RKO (cell line): ENCODE data around the gene TENM4.

ENCODE experiments used
- DNase-seq: peaks from one replicate; pipeline ENCODE4 v3.0.0-alpha.2; 2016; ENCODE audit warnings: low spot score

Gene TENM4

DNA sequence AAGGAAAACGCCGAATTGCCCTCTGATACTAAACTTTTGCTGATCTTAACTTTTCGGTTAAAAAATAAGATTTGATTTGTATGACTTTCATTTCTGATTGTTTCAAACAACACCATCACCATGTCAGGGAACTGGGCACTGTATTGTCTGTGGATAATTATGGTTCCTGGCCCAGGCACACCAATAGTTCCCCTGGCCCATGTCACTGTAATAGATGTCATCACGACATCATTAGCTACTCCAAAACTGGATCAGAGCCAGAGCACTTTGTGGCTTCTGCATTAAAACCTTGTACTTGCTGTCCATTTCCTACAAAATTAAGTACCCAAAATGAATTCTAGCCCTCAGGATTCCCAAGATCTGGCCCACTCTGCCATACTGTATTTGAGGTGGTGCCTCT is 746.7 kb downstream of the TENM4 start:
- DNase-seq, result no peak

DNA sequence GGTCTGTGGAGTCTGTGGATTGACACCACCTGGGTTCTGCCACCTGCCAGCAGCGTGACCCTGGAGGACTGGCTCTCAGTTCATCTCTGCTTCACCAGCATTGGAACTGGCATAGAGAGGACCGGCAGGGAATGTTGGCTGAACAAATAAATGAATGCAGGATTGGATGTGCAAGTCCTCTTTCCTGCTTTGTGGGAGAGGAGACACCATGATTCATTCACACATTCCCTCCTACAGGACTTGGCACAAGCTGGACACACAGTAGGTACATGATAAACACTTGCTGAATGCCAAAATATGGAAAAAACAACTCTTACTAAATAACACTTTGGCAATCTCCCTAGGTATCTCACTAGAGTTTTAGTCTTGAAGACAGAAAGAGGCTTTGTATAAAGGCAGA is 749.6 kb downstream of the TENM4 start:
- no peak for DNase-seq

DNA sequence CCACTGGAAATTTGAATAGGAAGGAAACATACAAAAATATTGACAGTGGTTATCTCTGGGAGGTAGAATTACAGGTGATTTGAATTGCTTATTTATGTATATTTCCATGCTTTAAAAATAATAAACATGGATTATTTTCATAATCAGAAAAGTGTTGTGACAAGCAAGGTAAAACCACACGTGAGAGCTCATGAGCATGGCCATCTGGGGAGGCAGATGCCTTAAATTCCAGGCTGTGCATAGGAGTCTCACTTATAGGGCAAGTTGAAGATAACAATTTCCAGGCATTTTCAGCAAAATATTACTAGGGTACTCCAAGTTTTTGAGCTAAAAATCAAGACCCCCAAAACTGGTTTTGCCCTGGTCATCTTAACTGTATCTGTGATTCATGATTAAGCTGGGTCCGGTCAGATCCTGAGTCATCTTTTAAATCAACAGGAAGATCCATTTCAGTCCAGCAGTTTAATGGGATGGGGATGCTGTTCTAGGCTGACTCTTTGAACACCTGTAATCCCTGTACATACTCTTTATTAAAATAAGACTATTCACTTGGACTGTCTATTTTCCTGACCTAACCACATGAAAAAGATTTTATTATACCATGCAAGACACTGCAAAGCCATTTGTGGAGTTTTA is 750.4 kb downstream of the TENM4 start:
- DNase-seq, result no peak

DNA sequence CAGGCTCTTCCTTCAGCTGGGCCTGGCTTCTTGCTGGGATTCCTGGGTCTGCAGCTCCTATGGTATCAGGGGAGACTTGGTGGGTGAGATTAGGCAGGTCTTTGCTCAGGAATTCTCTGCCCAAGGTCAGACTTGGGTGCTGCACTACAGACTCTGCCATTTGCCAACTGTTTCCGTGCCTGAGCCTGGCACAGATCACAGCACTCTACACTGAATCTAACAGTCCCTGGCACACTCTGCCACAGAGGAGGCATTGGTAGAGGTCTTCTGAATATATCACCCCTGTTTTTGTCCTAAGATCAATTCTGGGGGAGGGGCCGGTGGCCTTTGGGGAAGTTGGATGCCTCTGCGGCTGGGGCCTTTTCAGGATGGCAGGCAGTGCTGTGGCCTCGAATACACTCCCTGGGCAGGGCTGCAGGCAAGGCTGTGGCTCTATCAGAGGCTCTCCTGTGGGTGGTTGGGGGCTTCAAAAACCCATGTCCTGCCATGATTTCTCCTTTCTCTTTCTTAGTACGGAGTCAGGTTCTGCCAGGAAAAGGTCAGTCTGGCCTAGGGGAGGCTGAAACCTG is 751.2 kb downstream of the TENM4 start:
- DNase-seq, result no peak

DNA sequence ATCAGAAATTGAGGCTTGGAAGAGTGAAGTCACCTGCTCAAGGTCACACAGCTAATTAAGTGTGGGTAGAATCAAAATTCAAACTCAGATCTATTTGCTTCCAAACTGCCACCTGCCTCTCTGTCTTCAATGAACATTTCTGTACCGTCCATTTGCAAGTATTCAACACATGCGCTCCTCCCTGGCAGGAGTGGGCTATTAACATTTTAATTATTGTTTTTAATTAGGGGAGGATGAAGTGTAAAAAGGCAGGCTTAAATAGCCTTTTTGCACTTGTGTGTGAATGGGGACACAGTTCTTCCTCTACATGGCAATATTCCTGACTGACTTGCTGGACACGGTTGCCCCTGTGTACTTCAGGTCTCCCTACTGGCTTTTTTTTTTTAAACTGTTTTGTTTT is 751.7 kb downstream of the TENM4 start:
- DNase-seq, result no peak

DNA sequence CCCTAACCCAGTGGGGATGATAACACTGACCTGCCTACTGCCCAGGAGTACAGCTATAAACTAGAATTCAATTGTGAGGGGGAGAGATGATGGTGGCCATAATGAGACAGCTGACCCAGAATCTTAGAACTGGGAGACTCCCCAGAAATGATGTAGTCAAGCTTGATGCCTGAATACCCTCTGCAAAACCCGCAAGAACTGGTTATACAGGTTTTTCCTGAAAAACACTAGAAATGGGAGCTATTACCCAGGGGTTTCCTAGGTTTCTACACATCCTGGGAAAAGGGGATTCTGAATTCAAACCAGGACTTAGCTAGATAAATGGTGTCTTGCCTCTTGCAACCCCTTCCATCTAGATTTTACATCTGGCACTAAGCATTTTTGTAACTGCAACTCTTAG is 752.4 kb downstream of the TENM4 start:
- no peak for DNase-seq

DNA sequence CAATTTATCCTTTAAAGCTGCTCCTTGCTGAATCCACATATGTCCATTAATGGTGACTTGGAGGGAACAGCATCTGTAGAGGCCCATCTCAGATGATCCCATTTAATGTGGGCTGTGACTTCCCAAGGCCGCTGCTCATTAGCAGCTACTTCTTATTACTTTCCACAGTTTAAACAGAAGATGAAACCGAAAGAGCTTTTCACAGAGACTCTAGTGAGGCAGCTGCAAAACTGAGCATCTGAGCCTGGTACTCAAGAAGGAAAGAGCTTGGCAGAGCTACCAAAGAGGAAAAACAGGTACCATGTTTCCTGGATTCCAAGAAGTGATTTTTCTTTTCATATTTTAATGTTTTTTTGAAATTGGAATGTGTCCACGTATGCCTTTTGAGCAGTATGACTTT is 755.7 kb downstream of the TENM4 start:
- DNase-seq, result no peak

DNA sequence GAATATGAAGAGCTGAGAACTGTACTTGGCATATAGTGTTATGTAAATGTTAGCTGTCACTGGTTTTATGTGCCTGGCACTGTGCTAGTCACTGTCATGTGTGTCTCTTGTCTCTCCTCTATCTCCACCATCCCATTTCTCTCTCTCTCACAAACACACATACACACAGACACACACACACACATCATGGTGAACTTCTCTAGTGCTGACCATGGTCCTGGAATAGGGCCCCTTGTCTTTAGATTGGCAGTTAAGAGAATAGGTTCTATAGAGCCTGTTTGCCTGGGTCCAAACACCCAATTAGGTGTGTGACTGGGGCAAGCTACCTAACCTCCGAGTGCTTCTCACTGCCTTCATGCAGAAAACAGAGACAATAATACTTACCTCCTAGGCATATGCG is 756.5 kb downstream of the TENM4 start:
- DNase-seq, result no peak

DNA sequence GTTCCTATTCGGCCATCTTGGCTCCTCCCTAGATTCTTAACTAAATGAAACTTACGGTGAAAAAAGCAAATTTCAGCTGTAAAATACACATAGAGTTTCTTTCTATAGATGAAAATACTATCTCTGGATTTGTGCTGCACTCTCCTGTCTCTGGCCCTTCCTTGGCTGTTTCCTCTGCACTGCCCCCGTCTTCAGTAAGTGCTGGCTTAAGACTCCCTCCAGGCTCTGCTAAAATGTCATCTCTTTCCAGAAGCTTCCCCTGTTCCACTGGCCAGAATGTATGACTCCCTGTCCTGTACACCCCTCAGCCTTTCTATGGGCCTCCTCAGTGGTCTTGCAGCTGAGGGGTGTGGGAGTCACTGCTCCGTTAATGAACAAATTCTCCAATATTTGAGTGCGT is 757.1 kb downstream of the TENM4 start:
- DNase-seq, result no peak

DNA sequence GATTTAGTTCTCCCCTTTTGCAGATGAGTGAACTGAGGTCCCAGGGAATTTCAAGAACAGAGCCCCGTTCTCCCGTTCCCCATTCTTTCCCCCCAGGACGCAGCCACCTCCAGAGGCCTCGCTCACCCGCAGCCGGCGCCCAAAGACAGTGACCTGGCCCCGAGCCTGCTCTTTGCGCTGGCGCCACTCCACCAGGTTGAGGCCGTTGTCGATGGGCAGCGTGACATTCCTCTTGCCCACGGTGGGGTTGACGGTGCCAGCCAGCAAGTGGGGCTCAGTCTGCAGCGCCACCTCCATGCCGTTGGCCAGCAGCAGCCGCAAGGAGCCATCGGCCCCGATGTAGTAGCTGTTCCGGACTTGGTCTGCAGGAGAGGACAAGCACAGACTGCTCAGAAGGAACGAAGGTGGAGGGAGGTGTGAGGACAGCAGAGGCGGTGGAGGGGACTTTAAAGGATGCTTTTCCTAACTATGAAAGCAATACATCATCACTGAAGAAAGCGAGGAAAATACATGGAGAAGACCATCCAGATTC is 764.7 kb downstream of the TENM4 start:
- no peak for DNase-seq

DNA sequence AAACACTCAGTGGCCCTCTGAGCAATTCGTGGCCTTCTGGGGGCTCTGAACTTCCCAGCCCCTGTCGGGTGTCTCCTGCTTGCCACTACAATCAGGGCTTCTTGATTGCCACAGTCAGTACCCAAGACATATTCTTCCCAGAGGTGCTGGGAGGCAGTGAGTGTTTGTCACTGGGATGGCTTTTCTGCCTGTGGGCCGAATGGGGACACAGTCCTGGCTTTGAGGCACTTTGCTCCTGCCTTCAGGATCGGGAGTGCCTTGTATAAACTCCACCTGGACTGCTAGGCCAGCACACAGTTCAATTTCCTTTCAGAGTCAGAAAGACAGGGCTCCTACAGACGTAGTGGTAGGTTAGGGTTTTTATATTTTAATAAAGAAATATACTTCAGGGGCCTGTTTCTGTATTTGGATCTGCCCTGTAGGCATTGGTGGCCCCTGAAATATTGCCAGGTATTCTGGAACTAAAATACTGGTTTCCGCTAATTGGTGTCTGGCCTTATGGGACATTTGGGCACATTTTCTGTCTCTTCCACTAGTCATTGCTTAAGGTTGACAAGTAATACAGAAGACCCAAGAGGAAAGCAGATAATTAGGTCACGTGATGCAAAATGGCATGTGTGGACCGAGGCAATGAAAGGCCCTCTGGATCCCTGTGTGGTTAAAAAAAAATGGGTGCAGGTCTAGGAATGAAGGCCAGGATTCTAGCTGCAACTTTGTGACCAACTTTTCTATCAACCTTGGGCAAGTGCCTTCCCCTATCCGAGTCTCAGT is 767.8 kb downstream of the TENM4 start:
- DNase-seq, result no peak

DNA sequence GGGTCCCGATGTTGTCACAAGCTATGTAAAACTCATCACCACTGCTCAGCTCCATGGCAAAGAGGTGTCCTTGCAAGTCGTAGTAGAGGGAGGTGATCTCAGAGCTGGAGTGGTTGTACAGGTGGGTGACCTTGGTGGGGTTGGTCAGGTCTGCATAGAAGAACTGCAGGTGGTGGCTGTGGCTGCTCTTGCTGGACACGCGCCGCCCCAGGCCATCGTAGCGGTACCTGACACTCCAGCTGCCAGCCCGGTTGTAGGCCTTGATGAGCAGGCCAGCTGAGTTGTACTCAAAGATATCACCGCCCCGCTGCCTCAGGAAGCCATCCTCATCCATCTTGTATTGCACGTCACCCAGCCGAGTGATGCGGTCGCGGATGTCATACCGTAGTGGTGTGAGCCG is 771.6 kb downstream of the TENM4 start:
- no peak for DNase-seq

DNA sequence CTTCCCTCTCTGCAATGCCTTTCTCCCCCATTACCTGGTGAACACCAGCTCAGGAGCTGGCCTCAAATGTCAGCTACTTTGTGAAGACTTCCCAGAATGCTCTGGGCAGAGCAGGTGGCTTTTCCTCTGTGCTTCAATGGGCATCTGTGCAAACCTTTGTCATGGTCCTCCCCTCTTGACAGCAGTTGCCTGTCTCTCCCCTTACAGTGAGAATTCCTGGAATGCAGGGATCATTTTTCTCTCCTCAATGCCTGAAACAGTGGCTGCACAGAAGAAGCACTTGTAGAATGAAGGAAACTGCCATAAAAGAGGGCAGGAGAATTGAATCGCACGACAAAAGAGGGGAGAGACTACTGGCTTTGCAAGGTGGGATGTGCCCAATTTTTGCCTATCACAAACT is 773.4 kb downstream of the TENM4 start:
- DNase-seq, result no peak

DNA sequence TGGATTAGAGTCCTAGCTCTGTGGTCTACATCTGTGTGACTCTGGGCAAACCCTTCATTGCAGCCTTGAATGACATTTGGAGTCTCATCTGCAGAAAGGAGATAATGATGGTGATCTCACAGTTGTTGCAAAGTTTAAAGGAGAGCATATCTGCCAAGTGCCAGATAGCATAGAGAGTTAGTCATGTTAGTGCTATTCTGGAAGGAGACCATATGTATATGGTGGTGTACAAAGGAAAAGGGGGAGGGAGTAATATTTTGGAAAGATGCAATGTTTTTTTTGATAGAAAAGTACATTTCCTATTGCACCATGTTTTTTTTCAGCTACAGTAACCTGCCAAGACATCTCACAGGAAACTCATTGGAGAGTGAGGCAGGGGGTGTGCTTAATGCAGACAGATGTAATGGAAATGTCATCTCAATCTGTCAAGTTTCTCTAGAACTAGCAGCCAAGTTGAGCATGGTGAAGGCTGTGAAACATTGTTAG is 774.1 kb downstream of the TENM4 start:
- no peak for DNase-seq

DNA sequence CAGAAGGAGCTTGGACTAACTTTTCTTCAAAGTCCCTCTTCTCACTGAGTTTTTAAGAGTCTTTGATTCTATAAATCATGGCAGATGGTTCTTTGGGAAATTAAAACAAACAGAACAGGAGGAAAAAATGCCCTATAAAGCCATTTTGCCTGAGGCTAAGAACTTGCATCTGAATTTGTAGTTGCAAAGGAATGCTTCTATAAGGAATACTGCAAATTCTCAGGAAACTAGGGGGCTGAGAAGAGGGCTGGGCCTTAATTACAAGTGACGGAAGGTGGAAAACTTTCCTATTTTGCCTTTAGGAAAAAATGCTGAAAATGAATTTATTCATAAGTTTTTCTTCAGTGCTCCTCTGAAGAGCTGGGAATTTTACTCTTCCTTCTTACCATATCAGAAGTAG is 776.2 kb downstream of the TENM4 start:
- no peak for DNase-seq

DNA sequence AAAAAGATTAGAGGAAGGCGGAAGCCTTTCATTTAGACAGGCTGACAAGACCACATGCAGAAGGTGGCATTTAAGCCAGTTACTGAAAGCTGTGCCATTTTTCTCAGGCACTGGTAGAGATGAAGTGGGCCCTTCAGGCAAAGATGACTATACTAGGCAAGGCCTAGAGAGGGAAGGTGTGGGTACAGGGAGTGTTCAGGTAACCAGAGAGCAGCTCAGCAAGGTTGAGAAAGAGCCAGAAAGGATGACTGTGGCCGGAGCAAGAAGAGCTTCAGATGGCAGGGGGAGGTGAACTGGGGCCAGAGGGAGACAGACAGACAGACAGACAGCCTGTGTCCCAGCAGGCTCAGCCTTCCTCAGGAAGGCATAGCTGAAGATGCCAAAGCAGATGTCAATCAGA is 778.0 kb downstream of the TENM4 start:
- no peak for DNase-seq

DNA sequence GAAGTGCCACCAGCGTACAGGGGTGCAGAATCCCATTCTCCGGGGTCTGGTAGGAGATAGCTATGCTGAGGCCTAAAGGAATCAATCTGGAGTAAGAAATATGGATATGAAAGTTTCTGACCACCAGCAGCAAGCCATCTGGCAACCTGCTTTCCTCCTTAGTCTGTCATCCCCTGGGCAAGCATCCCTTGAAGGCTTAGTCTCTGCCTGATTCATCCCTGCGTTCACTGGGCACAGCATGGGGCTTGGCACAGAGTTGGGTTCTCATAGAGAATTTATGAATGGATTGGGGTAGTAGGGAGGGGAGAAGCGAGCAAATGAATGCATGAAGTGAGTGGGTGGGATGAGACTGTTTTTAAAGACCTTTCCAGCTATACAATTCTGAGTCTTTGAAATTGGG is 780.4 kb downstream of the TENM4 start:
- no peak for DNase-seq

DNA sequence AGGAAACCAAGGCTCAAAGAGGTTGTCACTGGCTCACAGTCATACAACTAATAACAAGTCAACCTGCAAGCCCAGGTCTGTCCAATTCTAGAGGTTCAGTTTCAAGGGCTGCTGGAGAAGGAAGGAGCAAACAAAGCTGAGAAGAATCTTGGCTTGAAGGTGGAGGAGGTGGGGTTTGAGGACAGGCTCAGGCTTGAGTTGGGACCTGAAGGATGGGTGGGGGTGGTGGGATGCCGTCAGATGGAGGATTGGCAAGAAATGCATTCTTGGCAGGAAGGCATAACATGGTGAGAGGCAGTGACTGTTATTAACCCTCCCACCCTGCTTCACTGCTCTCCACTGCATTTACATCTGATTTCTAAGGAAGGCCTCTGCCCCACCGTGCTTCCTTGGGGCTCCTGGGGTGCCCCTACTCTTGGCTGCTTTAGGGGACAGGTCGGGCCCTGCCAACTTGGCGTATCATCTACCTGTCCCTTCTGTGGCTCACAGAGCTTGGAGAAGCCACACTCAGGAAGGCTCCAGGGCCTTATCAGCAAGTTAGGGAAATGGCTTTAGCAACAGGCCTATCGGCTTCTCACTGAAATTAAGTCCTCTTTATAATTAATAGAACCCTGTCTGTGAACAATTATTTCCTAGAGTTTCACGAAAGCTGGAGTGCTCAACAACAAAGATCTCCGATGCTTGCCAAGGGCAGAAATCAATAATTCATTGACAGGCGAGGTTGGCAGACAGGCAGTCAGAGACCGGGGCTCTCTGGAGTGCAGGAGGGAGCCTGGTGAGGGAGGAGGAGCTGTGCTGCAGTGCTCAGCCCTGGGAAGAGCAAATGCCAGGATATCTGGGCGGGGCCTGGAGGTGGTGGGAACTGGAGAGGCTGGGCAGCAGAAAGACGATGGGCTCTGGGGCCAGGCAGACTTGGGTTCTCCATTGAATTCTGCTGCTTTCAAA is 781.2 kb downstream of the TENM4 start:
- DNase-seq, result no peak

DNA sequence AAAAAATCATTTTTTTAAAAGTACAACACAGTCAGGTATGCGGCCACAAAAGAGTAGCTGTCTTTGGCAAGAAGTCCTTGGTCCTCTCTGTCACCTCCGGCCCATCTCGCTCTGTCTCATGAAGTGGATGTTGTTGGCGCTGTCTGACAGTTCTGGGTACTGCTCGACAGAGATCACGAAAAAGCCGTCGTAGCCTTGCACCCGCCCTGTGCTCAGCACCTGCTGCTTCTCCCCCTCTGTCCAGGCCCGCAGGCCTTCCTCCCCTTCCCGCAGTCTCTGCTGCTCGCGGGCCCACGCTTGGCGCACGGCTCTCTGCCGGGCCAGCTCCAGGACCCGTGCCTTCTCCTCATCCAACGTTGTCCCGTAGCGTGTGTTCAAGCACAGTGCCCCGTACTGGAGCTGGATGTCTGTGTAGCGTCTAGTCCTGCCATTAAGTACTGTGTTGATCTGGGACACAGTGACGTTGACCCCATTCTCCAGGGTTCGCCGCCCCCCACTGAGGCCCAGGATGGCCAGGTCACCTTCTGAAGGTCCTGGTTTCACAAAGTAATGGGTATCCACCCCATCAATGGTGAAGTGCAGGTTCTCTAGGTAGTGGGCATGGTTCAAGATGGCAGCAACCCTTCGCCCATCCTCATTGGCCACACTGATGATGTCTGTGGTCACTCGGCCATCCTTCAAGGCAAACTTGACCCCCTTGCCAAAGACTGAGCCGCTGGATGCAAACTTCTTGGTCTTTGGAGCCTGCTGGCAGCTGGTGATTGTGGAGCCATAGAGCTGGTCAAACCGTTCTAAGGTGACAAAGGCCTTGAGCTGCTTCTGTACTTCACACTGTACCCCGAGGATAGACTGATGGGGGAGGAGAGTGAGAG is 782.6 kb downstream of the TENM4 start:
- no peak for DNase-seq

DNA sequence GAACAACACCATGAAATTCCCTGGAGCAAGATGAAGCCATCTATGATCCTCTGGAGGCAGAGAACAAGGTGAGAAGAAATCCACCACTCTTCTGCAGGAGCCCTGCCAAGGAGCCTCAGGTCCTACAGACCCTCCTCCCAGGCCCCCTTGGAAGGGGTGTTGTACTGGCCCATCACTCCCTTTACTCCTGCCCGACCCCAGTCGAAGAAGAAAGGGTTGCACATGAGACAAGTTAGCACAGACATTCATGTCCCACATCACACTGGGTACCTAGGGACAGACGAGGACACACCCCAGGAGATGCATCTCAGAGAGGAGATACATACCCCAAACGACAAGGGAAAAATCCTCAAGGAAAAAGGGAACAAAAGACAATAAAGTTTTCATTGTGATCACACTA is 783.4 kb downstream of the TENM4 start:
- no peak for DNase-seq

DNA sequence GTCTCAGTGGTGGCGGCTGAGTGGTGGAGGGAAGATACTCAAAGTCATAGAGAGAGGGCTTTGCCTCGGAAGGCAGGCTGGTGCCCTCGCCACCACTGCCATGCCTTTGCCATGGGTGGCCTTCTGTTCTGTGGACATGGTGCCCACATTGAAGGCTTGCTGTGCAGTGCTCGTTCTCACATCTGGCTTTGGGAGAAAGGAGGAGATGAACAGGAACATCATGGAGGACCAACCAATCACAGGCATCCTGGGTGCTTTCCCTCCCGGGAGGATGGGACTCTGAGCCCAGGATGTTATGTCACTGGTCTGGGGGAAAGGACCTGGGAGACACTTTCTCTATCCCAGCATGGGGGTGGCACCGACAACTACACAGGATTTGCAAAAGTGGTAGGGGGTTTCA is 783.8 kb downstream of the TENM4 start:
- DNase-seq, result no peak
